Activated naive CD4-positive, alpha-beta T cell treated with Interleukin-2 at 50 U/mL for 16 hours (primary cell): Measurements from ENCODE around the gene ZNF740.

Source experiments
- DNase-seq: peaks from one replicate; pipeline ENCODE4 v3.0.0-alpha.2; 2020

The ZNF740 gene

GRCh38 chr12:53217051-53217930 lies 36.8 kb downstream of the ZNF740 start:
- peak; percentile 57 for DNase-seq

GRCh38 chr12:53217931-53218307 lies 37.4 kb downstream of the ZNF740 start:
- DNase-seq, result no peak

GRCh38 chr12:53218551-53219291 lies 38.2 kb downstream of the ZNF740 start:
- no peak for DNase-seq

- peak; percentile 82 for DNase-seq
Measured at GRCh38 chr12:53219292-53219955, 38.9 kb downstream of the ZNF740 start.

- DNase-seq, result peak; percentile 84
Measured at GRCh38 chr12:53219956-53220693, 39.6 kb downstream of the ZNF740 start.

GRCh38 chr12:53220694-53221202 lies 40.2 kb downstream of the ZNF740 start:
- DNase-seq, result peak; percentile 79

- peak; percentile 53 for DNase-seq
Measured at GRCh38 chr12:53221203-53222080, 40.9 kb downstream of the ZNF740 start.

- DNase-seq, result no peak
Measured at GRCh38 chr12:53222170-53222721, 41.7 kb downstream of the ZNF740 start.

GRCh38 chr12:53222806-53223261 lies 42.3 kb downstream of the ZNF740 start:
- DNase-seq, result no peak

- DNase-seq, result peak; percentile 26
Measured at GRCh38 chr12:53223389-53224060, 43.0 kb downstream of the ZNF740 start.

- DNase-seq, result no peak
Measured at GRCh38 chr12:53224061-53224896, 43.8 kb downstream of the ZNF740 start.

GRCh38 chr12:53224897-53225634 lies 44.5 kb downstream of the ZNF740 start:
- no peak for DNase-seq

- no peak for DNase-seq
Measured at GRCh38 chr12:53225635-53226424, 45.3 kb downstream of the ZNF740 start.

- DNase-seq, result no peak
Measured at GRCh38 chr12:53226815-53227214, 46.3 kb downstream of the ZNF740 start.

GRCh38 chr12:53227341-53227740 lies 46.8 kb downstream of the ZNF740 start:
- no peak for DNase-seq

- DNase-seq, result no peak
Measured at GRCh38 chr12:53227836-53228235, 47.3 kb downstream of the ZNF740 start.

- no peak for DNase-seq
Measured at GRCh38 chr12:53229454-53229853, 48.9 kb downstream of the ZNF740 start.
